GM23338 (cell line): ENCODE results near the gene CTDSPL. TPM values are rescaled to one million over a fixed set of nuclear protein-coding genes. Genes with fewer than 3 reads are reported as not detected.

ENCODE experiments used
- ATAC-seq: fragments of 200-7000 bp; cut with Tn5 transposase; 3 replicates; pipeline ENCODE4 v1.9.1; 2020
- DNase-seq: peaks from one replicate; pipeline ENCODE4 v3.0.0-alpha.2; 2015; ENCODE audit warnings: low spot score
- H2AFZ ChIP-seq: fragments of 200-600 bp; sonication (generic); 2 replicates; pipeline ENCODE4 v1.8.0; 2016; ENCODE audit warnings: antibody characterized with exemption, mild to moderate bottlenecking, moderate library complexity
- H3F3A ChIP-seq: fragments of 200-600 bp; sonication (generic); replicated peaks from 2 replicates; pipeline ENCODE4 v1.8.0; 2017; ENCODE audit warnings: antibody characterized with exemption, mixed run types, low read depth
- H3K27ac ChIP-seq: fragments of 200-600 bp; sonication (generic); 2 replicates; pipeline ENCODE4 v1.6.1; 2016; ENCODE audit warnings: low read depth
- H3K27me3 ChIP-seq: fragments of 200-600 bp; sonication (generic); 2 replicates; pipeline ENCODE4 v1.8.0; 2016; ENCODE audit warnings: mild to moderate bottlenecking, mixed run types, moderate library complexity; ENCODE audit not compliant: insufficient read depth
- H3K36me3 ChIP-seq: fragments of 200-600 bp; sonication (generic); 2 replicates; pipeline ENCODE4 v1.8.0; 2016; ENCODE audit warnings: mild to moderate bottlenecking; ENCODE audit not compliant: insufficient read depth
- H3K4me1 ChIP-seq: fragments of 200-600 bp; sonication (generic); 2 replicates; pipeline ENCODE4 v1.8.0; 2016; ENCODE audit warnings: mild to moderate bottlenecking, moderate library complexity; ENCODE audit not compliant: insufficient read depth
- H3K4me2 ChIP-seq: fragments of 200-600 bp; sonication (generic); 2 replicates; pipeline ENCODE4 v1.7.1; 2017; ENCODE audit warnings: mixed run types
- H3K4me3 ChIP-seq: fragments of 200-600 bp; sonication (generic); 2 replicates; pipeline ENCODE4 v1.6.1; 2016; ENCODE audit warnings: mixed run types
- H3K79me2 ChIP-seq: fragments of 200-600 bp; sonication (generic); replicated peaks from 2 replicates; pipeline ENCODE4 v1.8.0; 2017; ENCODE audit warnings: mild to moderate bottlenecking; ENCODE audit not compliant: insufficient read depth
- H3K9me2 ChIP-seq: fragments of 200-600 bp; sonication (generic); 2 replicates; pipeline ENCODE4 v1.8.0; 2017; ENCODE audit not compliant: insufficient read depth
- H4K20me1 ChIP-seq: fragments of 200-600 bp; sonication (generic); replicated peaks from 2 replicates; pipeline ENCODE4 v1.8.0; 2017; ENCODE audit warnings: mild to moderate bottlenecking; ENCODE audit not compliant: insufficient read depth
- H3K27ac Mint-ChIP-seq: 2 replicates; pipeline ENCODE4 v1.8.0; 2020; ENCODE audit warnings: inconsistent platforms, mild to moderate bottlenecking, moderate library complexity, mixed read lengths
- H3K27me3 Mint-ChIP-seq: 3 replicates; pipeline ENCODE4 v1.8.0; 2022; ENCODE audit warnings: low read depth, mild to moderate bottlenecking, moderate library complexity, mixed read lengths, inconsistent platforms; ENCODE audit not compliant: insufficient read depth, poor library complexity
- H3K36me3 Mint-ChIP-seq: 3 replicates; pipeline ENCODE4 v1.8.0; 2021; ENCODE audit warnings: low read depth, mild to moderate bottlenecking, inconsistent platforms, moderate library complexity, mixed read lengths
- H3K4me1 Mint-ChIP-seq: 3 replicates; pipeline ENCODE4 v1.8.0; 2020; ENCODE audit warnings: mild to moderate bottlenecking, inconsistent platforms, mixed read lengths
- H3K4me3 Mint-ChIP-seq: 3 replicates; pipeline ENCODE4 v1.8.0; 2021; ENCODE audit warnings: moderate library complexity, mild to moderate bottlenecking, inconsistent platforms, mixed read lengths
- H3K9me3 Mint-ChIP-seq: 3 replicates; pipeline ENCODE4 v1.8.0; 2020; ENCODE audit warnings: moderate library complexity, mild to moderate bottlenecking, inconsistent platforms, mixed read lengths
- CREB1 ChIP-seq: fragments of 250-450 bp; sonication (Bioruptor Pico); IDR thresholded peaks from 2 replicates; pipeline ENCODE4 v1.5.0; 2020; ENCODE audit warnings: low read depth, mild to moderate bottlenecking, moderate library complexity
- ETS1 ChIP-seq: IDR thresholded peaks from 2 replicates; pipeline ENCODE4 v1.6.1; 2016; ENCODE audit warnings: antibody characterized with exemption
- EZH2 ChIP-seq: fragments of 200-600 bp; sonication (generic); IDR thresholded peaks from one replicate; pipeline ENCODE4 v1.8.0; 2017; ENCODE audit warnings: antibody characterized with exemption, mild to moderate bottlenecking, low read depth; ENCODE audit not compliant: unreplicated experiment
- JUNB ChIP-seq: IDR thresholded peaks from one replicate; pipeline ENCODE4 v1.6.1; 2016; ENCODE audit warnings: antibody characterized with exemption; ENCODE audit not compliant: unreplicated experiment
- NANOG ChIP-seq: IDR thresholded peaks from 2 replicates; pipeline ENCODE4 v1.6.1; 2016; ENCODE audit warnings: antibody characterized with exemption, borderline replicate concordance
- POLR2AphosphoS5 ChIP-seq: IDR thresholded peaks from 2 replicates; pipeline ENCODE4 v1.6.1; 2016; ENCODE audit warnings: antibody characterized with exemption, low read depth
- REST ChIP-seq: IDR thresholded peaks from one replicate; pipeline ENCODE4 v1.6.1; 2018; ENCODE audit warnings: antibody characterized with exemption; ENCODE audit not compliant: unreplicated experiment
- STAT1 ChIP-seq: IDR thresholded peaks from one replicate; pipeline ENCODE4 v1.6.1; 2016; ENCODE audit warnings: antibody characterized with exemption; ENCODE audit not compliant: unreplicated experiment
- ZNF114 ChIP-seq: fragments of 250-450 bp; sonication (Bioruptor Pico); IDR thresholded peaks from 2 replicates; pipeline ENCODE4 v1.5.0; 2020; ENCODE audit warnings: mild to moderate bottlenecking, moderate library complexity
- ZNF331 ChIP-seq: fragments of 250-450 bp; sonication (Bioruptor Pico); IDR thresholded peaks from 2 replicates; pipeline ENCODE4 v1.5.0; 2020; ENCODE audit warnings: low read depth, mild to moderate bottlenecking, moderate library complexity
- polyA plus RNA-seq: library from polyadenylated mRNA; unstranded; fragments of >200 nt; fragmentation: Nextera tagmentation; extraction: Ambion mirVana; gene quantifications from 2 replicates; pipeline ENCODE4 v1.2.1, GENCODE V29; 2016
- total RNA-seq: library from RNA; depleted of rRNA; stranded (reverse); fragments of >200 nt; shearing (Covaris generic); gene quantifications from 2 replicates; pipeline ENCODE4 v1.2.3, GENCODE V29; 2014

Gene CTDSPL
- total and polyA plus RNA-seq, 2 experiments from 2014 or later = 23.2 to 42.0 TPM

- TF ChIP-seq REST (no peak), EZH2 (no peak), ZNF331 (CRISPR knock-in tag) (no peak), ETS1 (no peak), STAT1 (no peak), POLR2AphosphoS5 (no peak)
These were observed 130.8 kb downstream of the CTDSPL start (continued) for GRCh38 chr3:37992271-37993066.

GRCh38 chr3:37993067-37993455 lies 131.4 kb downstream of the CTDSPL start:
- no peak overlapping the region for H3K4me3 ChIP-seq
- Mint-ChIP-seq H3K27me3 (peaks cover 22% of the 10 kb centered on the region), H3K4me3 (no peak overlapping the region), H3K9me3 (no peaks in the 10 kb centered on the region), H3K27ac (no peak overlapping the region), H3K4me1 (peaks cover 12% of the 10 kb centered on the region; the same call in 2 of the 3 replicates), H3K36me3 (no peaks in the 10 kb centered on the region)
- peaks cover 11% of the 10 kb centered on the region for H3K4me1 ChIP-seq
- no peaks in the 10 kb centered on the region for H3K79me2 ChIP-seq
- TF ChIP-seq JUNB = no peak
- TF ChIP-seq ETS1 = no peak
- TF ChIP-seq NANOG = no peak
- TF ChIP-seq ZNF114 = no peak
- no peak for TF ChIP-seq ZNF331 (CRISPR knock-in tag)
- TF ChIP-seq CREB1 (CRISPR knock-in tag) = no peak
- H3K9me2 ChIP-seq = no peaks in the 10 kb centered on the region
- H3K36me3 ChIP-seq = no peaks in the 10 kb centered on the region
- no peaks in the 10 kb centered on the region for H4K20me1 ChIP-seq
- peaks cover 4% of the 10 kb centered on the region; the same call in 1 of the 2 replicates for H3F3A ChIP-seq
- no peak overlapping the region; the same call in 1 of the 2 replicates for H2AFZ ChIP-seq
- DNase-seq (no peak), ATAC-seq (no peak)
- no peak overlapping the region for H3K27ac ChIP-seq
- no peaks in the 10 kb centered on the region for H3K27me3 ChIP-seq
- no peak overlapping the region for H3K4me2 ChIP-seq
